ENCODE data around the gene SLC35B1. TPM values are rescaled to one million over a fixed set of nuclear protein-coding genes. Genes with fewer than 3 reads are reported as not detected.

The SLC35B1 gene
- total and polyA plus RNA-seq, 2 of the 4 experiments (the other 2 are of a cell fraction) = 66.4 to 86.2 TPM

DNA sequence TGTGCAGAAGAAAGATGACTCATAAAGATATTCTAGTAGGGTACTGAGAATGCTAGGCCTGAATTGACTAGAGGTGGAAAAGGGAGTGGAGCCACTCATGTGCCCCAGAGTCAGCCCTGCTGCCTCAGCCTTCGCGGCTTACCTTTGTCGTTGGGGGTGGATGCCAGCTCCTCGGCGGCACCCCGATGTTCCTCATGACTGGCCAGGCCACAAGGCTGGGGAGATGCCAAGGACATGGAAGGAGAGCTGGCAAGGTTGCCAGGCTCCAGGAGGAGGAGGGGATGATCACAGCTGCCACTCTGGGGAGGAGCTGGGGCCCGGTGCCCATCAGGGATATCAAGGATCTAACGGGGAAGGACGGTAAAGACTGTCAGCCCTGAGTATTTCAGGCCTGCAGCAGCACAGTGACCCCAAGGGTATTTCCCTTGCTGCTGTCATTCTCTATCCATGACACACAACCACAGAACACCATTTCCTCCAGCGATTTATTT, 9.7 kb upstream of the SLC35B1 start:
- H4K8ac ChIP-seq (ENCODE audit: low read depth in 2 of 2, low read length in 2 of 2) = no peak overlapping the region
- no peak overlapping the region for H2BK15ac ChIP-seq (ENCODE audit: low read depth, low read length)
- H3K9me3 ChIP-seq (ENCODE audit: control insufficient read depth, insufficient read depth, low read length) = no peaks in the 10 kb centered on the region
- no TSS peak for BruUV-seq (replicated peaks)
- intact Hi-C loops (cut with micrococcal nuclease) (no loop called here), dilution Hi-C loops (cut with HindIII; ENCODE audit: low sequenced_read_pairs, unreplicated experiment) (no loop called here), in situ Hi-C loops (cut with MboI; ENCODE audit: low sequenced_read_pairs) (no loop called here)
- no peak overlapping the region for H2AFZ ChIP-seq (replicated peaks; ENCODE audit: low read length, poor library complexity)
- TF ChIP-seq CHD1 (IDR thresholded peaks at IDR 0.05; ENCODE audit: low read depth, low read length) = no peak
- no peak for TF ChIP-seq FOS (IDR thresholded peaks at IDR 0.05; ENCODE audit: low read depth, low read length)
- TF ChIP-seq MXI1 (IDR thresholded peaks at IDR 0.05; ENCODE audit: borderline replicate concordance, low read depth, low read length) = no peak
- TF ChIP-seq MAFK (IDR thresholded peaks at IDR 0.05; ENCODE audit: low read depth, low read length) = no peak
- H3K27me3 ChIP-seq (ENCODE audit: control insufficient read depth, insufficient read depth, low read length) = no peaks in the 10 kb centered on the region
- no peak overlapping the region for H3K23ac ChIP-seq (ENCODE audit: low read depth, low read length)
- H3K79me1 ChIP-seq (ENCODE audit: low read depth in 1 of 2, low read length in 2 of 2) = no peaks in the 10 kb centered on the region
- 89% methylated on average over 5 of the region's 10 CpGs; no CpG with 5 or more reads in 1 of the 2 experiments for WGBS, 2 experiments (ENCODE audit: extremely low coverage in 2 of 2, insufficient read length in 1 of 2)
- ATAC-seq (ENCODE audit: low read depth) (no peak), DNase-seq (no peak)
- no peaks in the 10 kb centered on the region for H3K9me1 ChIP-seq (ENCODE audit: insufficient read depth, low read length)
- no peak overlapping the region for H3K56ac ChIP-seq (ENCODE audit: extremely low read depth, insufficient read depth, low read length)
- H3K4me1 ChIP-seq (ENCODE audit: control insufficient read depth, insufficient read depth, low read length) = no peaks in the 10 kb centered on the region
- no peak overlapping the region for H2BK20ac ChIP-seq (ENCODE audit: low read depth, low read length)
- H3K4me3 ChIP-seq (ENCODE audit: insufficient read depth, low read depth, low read length) = no peak overlapping the region
- peaks cover 6% of the 10 kb centered on the region; the same call in 1 of the 2 replicates for H3K36me3 ChIP-seq (ENCODE audit: control insufficient read depth, insufficient read depth, low read length)
- H2BK120ac ChIP-seq (ENCODE audit: low read depth, low read length) = no peak overlapping the region
- H3K4ac ChIP-seq (ENCODE audit: low read depth, low read length) = no peak overlapping the region
- CTCF ChIA-PET = interaction anchor here (1.6 kb wide), 1 partner anchor 9 kb away, joined by 5 read pairs; no protein-coding TSS in a partner anchor
- H4K91ac ChIP-seq (ENCODE audit: insufficient read depth, low read depth, low read length) = no peak overlapping the region
- H3K14ac ChIP-seq (replicated peaks; ENCODE audit: low read depth, low read length) = no peak overlapping the region
- no peak overlapping the region for H3K9ac ChIP-seq (ENCODE audit: low read depth, low read length)
- H4K5ac ChIP-seq (ENCODE audit: low read depth, low read length) = no peak overlapping the region
- no peak overlapping the region for H2BK5ac ChIP-seq (ENCODE audit: low read depth, low read length, poor library complexity, severe bottlenecking)
- H3K4me2 ChIP-seq (ENCODE audit: low read depth, low read length) = no peak overlapping the region
- H2AK9ac ChIP-seq (replicated peaks; ENCODE audit: low read depth, low read length, poor library complexity) = no peak overlapping the region
- no peak overlapping the region for H3K18ac ChIP-seq (ENCODE audit: low read depth, low read length)
- no peak overlapping the region for H3K27ac ChIP-seq (ENCODE audit: insufficient read depth, low read length)
- H4K20me1 ChIP-seq (ENCODE audit: insufficient read depth, low read length) = no peaks in the 10 kb centered on the region
- no peak overlapping the region for H2AK5ac ChIP-seq (ENCODE audit: low read depth, low read length)
- POLR2A ChIA-PET (ENCODE audit: unreplicated experiment) = no interaction called here
